ENCODE data around the gene GPR160.
"Not testable (repeated sequence)": the region's sequence is repeated elsewhere in the genome, so short reads cannot be mapped to it uniquely, and the experiment has no call there.

The GPR160 gene

GRCh38 chr3:170111147-170111771, 73.5 kb downstream of the GPR160 start:
- no peak for DNase-seq (ENCODE audit: low read depth in 2 of 2)

GRCh38 chr3:170114165-170114564, 76.4 kb downstream of the GPR160 start:
- DNase-seq (ENCODE audit: low read depth in 2 of 2), result not testable (repeated sequence)

- no peak for DNase-seq (ENCODE audit: low read depth in 2 of 2)
Measured at GRCh38 chr3:170117134-170117533, 79.3 kb downstream of the GPR160 start.

- DNase-seq (ENCODE audit: low read depth in 2 of 2), result no peak
Measured at GRCh38 chr3:170128259-170128976, 90.6 kb downstream of the GPR160 start.

GRCh38 chr3:170128977-170129431, 91.2 kb downstream of the GPR160 start:
- no peak for DNase-seq (ENCODE audit: low read depth in 2 of 2)

GRCh38 chr3:170130532-170130931, 92.7 kb downstream of the GPR160 start:
- no peak for DNase-seq (ENCODE audit: low read depth in 2 of 2)

GRCh38 chr3:170132335-170132734, 94.5 kb downstream of the GPR160 start:
- no peak for DNase-seq (ENCODE audit: low read depth in 2 of 2)

Measured in activated CD4-positive, alpha-beta T cell treated with anti-CD3 and anti-CD28 coated beads for 24 hours (primary cell).